A549 (cell line): ENCODE data around the gene NRARP. TPM values are rescaled to one million over a fixed set of nuclear protein-coding genes. Genes with fewer than 3 reads are reported as not detected.
A peak's percentile ranks its signal among the peaks of the same experiment; 100 is the strongest.

Source experiments
- ATAC-seq, 2 experiments: fragments of 200-7000 bp in 1 of 2; fragments of >200 bp in 1 of 2; cut with Nextera tagmentation in 1 of 2; cut with Tn5 transposase in 1 of 2; 3 replicates each; pipeline versions ENCODE4 v1.8.0 to v1.9.1; 2018 to 2020; ENCODE audit warnings: mild to moderate bottlenecking in 1 of 2, moderate library complexity in 1 of 2
- CTCF ChIA-PET: fragments of 300-600 bp; sonication (Branson Sonifier 250); formaldehyde crosslinking; extraction: SDS; loops from one replicate; lab custom pipeline; 2021; ENCODE audit warnings: antibody characterized with exemption, inconsistent platforms; lab: Yijun Ruan, JAX
- POLR2A ChIA-PET: fragments of 350-600 bp; formaldehyde crosslinking; extraction: SDS; loops from one replicate; lab custom pipeline; 2021; ENCODE audit warnings: antibody characterized with exemption, inconsistent platforms; lab: Yijun Ruan, JAX
- DNase-seq, 2 experiments: peaks; one replicate each; pipeline versions ENCODE4 v3.0.0 to v3.0.0-alpha.2; 2011 to 2016; ENCODE audit warnings: low read depth in 1 of 2, low spot score in 1 of 2
- FAIRE-seq: peaks from 2 replicates; lab custom pipeline; 2011; peaks lifted over from hg19 to GRCh38; lab: Jason Lieb, UNC
- H3K27ac ChIP-seq, 2 experiments: fragments of >200 bp; sonication (Bioruptor Twin); formaldehyde crosslinking; 3 replicates each; pipeline ENCODE4 v1.5.1; 2016 to 2017
- H3K4me1 ChIP-seq: fragments of >200 bp; sonication (Bioruptor Twin); formaldehyde crosslinking; 3 replicates; pipeline ENCODE4 v1.6.1; 2016
- H3K4me2 ChIP-seq: fragments of >200 bp; sonication (Bioruptor Twin); formaldehyde crosslinking; 3 replicates; pipeline ENCODE4 v1.6.1; 2016
- H3K4me3 ChIP-seq: fragments of >200 bp; sonication (Bioruptor Twin); formaldehyde crosslinking; 3 replicates; pipeline ENCODE4 v1.5.1; 2016
- H3K9me3 ChIP-seq: fragments of >200 bp; sonication (Bioruptor Twin); formaldehyde crosslinking; 3 replicates; pipeline ENCODE4 v1.6.1; 2016
- CBX8 ChIP-seq: fragments of 200-600 bp; sonication (generic); IDR thresholded peaks from 2 replicates; pipeline ENCODE4 v1.6.1; 2016
- CEBPB ChIP-seq, 2 experiments: fragments of >200 bp in 1 of 2; sonication (Bioruptor Twin) in 1 of 2; formaldehyde crosslinking in 1 of 2; IDR thresholded peaks; 2 replicates each; pipeline ENCODE4 v1.6.1; 2012 to 2016
- E2F6 ChIP-seq: IDR thresholded peaks from 2 replicates; pipeline ENCODE4 v1.6.1; 2012; ENCODE audit warnings: low read depth, borderline replicate concordance
- EHMT2 ChIP-seq: fragments of 200-600 bp; sonication (generic); IDR thresholded peaks from 2 replicates; pipeline ENCODE4 v1.6.1; 2016; ENCODE audit warnings: antibody characterized with exemption, low read depth, mild to moderate bottlenecking, moderate library complexity
- ELK1 ChIP-seq: fragments of 150-350 bp; IDR thresholded peaks from 2 replicates; pipeline ENCODE4 v1.6.1; 2014; ENCODE audit warnings: low read depth, mild to moderate bottlenecking, low read length
- FOSB ChIP-seq: fragments of 250-450 bp; sonication (Bioruptor Pico); IDR thresholded peaks from 2 replicates; pipeline ENCODE4 v1.5.0; 2020; ENCODE audit warnings: mild to moderate bottlenecking, moderate library complexity
- FOSL2 ChIP-seq, 2 experiments: fragments of 450-650 bp in 1 of 2; fragments of >200 bp in 1 of 2; sonication (Bioruptor Twin) in 1 of 2; formaldehyde crosslinking; IDR thresholded peaks; 2 replicates each; pipeline versions ENCODE4 v1.5.0 to v1.6.1; 2016 to 2020; ENCODE audit warnings: mild to moderate bottlenecking in 1 of 2, moderate library complexity in 1 of 2
- GATA3 ChIP-seq: IDR thresholded peaks from 2 replicates; pipeline ENCODE4 v1.6.1; 2012; ENCODE audit warnings: borderline replicate concordance
- HES2 ChIP-seq: fragments of >200 bp; sonication (Bioruptor Twin); formaldehyde crosslinking; IDR thresholded peaks from 2 replicates; pipeline ENCODE4 v1.6.1; 2016
- HOXB5 ChIP-seq: fragments of 250-450 bp; sonication (Bioruptor Pico); IDR thresholded peaks from 2 replicates; pipeline ENCODE4 v1.5.0; 2020; ENCODE audit warnings: mild to moderate bottlenecking, moderate library complexity
- KDM5A ChIP-seq: fragments of 200-600 bp; sonication (generic); IDR thresholded peaks from 2 replicates; pipeline ENCODE4 v1.6.1; 2016; ENCODE audit warnings: antibody characterized with exemption, mild to moderate bottlenecking
- MAFK ChIP-seq: fragments of 450-650 bp; IDR thresholded peaks from 2 replicates; pipeline ENCODE4 v1.6.1; 2014; ENCODE audit not compliant: partially characterized antibody
- MAX ChIP-seq: IDR thresholded peaks from 2 replicates; pipeline ENCODE4 v1.6.1; 2012
- MAZ ChIP-seq: fragments of 150-350 bp; IDR thresholded peaks from 2 replicates; pipeline ENCODE4 v1.6.1; 2014; ENCODE audit warnings: antibody characterized with exemption, low read depth, low read length, borderline replicate concordance
- MYC ChIP-seq: IDR thresholded peaks from 2 replicates; pipeline ENCODE4 v1.6.1; 2012; ENCODE audit warnings: mild to moderate bottlenecking, inconsistent platforms, low read length, improper control_type of control experiment, borderline replicate concordance
- PHF8 ChIP-seq: fragments of 200-600 bp; sonication (generic); IDR thresholded peaks from 2 replicates; pipeline ENCODE4 v1.6.1; 2016; ENCODE audit warnings: low read depth, mild to moderate bottlenecking, antibody characterized with exemption, moderate library complexity, borderline replicate concordance
- POLR2AphosphoS2 ChIP-seq: conservative IDR thresholded peaks from 2 replicates; pipeline ENCODE4 v1.6.1; 2012; ENCODE audit warnings: low read length, improper control_type of control experiment, inconsistent platforms
- RAD21 ChIP-seq, 2 experiments: fragments of >200 bp in 1 of 2; sonication (Bioruptor Twin) in 1 of 2; formaldehyde crosslinking in 1 of 2; IDR thresholded peaks in 1 of 2; conservative IDR thresholded peaks in 1 of 2; 2 replicates in 1 of 2; 3 replicates in 1 of 2; pipeline ENCODE4 v1.6.1; 2012 to 2018; ENCODE audit warnings: inconsistent platforms in 1 of 2
- REST ChIP-seq: fragments of 200-600 bp; sonication (generic); IDR thresholded peaks from 2 replicates; pipeline ENCODE4 v1.6.1; 2016; ENCODE audit warnings: antibody characterized with exemption, mild to moderate bottlenecking, moderate library complexity
- TFCP2L1 ChIP-seq: fragments of 250-450 bp; sonication (Bioruptor Pico); IDR thresholded peaks from 2 replicates; pipeline ENCODE4 v1.5.0; 2021; ENCODE audit warnings: mild to moderate bottlenecking
- TP53 ChIP-seq: fragments of 250-450 bp; sonication (Bioruptor Pico); IDR thresholded peaks from 2 replicates; pipeline ENCODE4 v1.5.0; 2021; ENCODE audit warnings: mild to moderate bottlenecking, moderate library complexity
- ZC3H11A ChIP-seq: fragments of 450-650 bp; IDR thresholded peaks from 2 replicates; pipeline ENCODE4 v1.6.1; 2014; ENCODE audit warnings: antibody characterized with exemption, mild to moderate bottlenecking
- ZNF302 ChIP-seq: fragments of 250-450 bp; sonication (Bioruptor Pico); IDR thresholded peaks from 2 replicates; pipeline ENCODE4 v1.9.0; 2021; ENCODE audit warnings: inconsistent platforms, mild to moderate bottlenecking, moderate library complexity
- WGBS: methylation state at CpG from one replicate; pipeline ENCODE4 v1.1.6; 2017; ENCODE audit errors: missing lambda C conversion rate; 5-methylcytosine and 5-hydroxymethylcytosine counted together
- polyA plus RNA-seq, 4 experiments: library from polyadenylated mRNA; depleted of rRNA in 3 of 4; stranded (reverse); fragments of >200 nt; fragmentation: RNase III in 1 of 4; extraction: RNeasy Plus Mini Kit Qiagen cat#74134 plus additional on column Dnase treatment in 1 of 4; gene quantifications; 2 replicates in 3 of 4; 3 replicates in 1 of 4; pipeline ENCODE4 v1.2.3, GENCODE V29; 2011 to 2017

Gene NRARP
- polyA plus RNA-seq, 2 of the 4 experiments (the other 2 are of a cell fraction) = 1.3 to 5.1 TPM

GRCh38 chr9:137325124-137325523 is 23.1 kb upstream of the NRARP start:
- no peak overlapping the region for H3K4me3 ChIP-seq
- no peaks in the 10 kb centered on the region for H3K4me1 ChIP-seq
- H3K9me3 ChIP-seq = peaks cover 6% of the 10 kb centered on the region; the same call in 2 of the 3 replicates
- TF ChIP-seq ZC3H11A (no peak), MAFK (no peak), REST (no peak), POLR2AphosphoS2 (no peak), TFCP2L1 (CRISPR knock-in tag) (no peak), HES2 (no peak), GATA3 (no peak)
- CTCF ChIA-PET = interaction anchor here (0.6 to 2.4 kb wide), 5 partner anchors 23 to 144 kb away, joined by 3 to 9 read pairs (median 4); partner anchors contain the start of gene NRARP
- ATAC-seq = no peak
- H3K4me2 ChIP-seq = no peak overlapping the region
- POLR2A ChIA-PET = no interaction called here
- H3K27ac ChIP-seq = no peak overlapping the region
- 71% methylated on average over 10 of the region's 10 CpGs for WGBS
- no peak for DNase-seq
- FAIRE-seq = no peak

GRCh38 chr9:137323531-137324331 is 21.7 kb upstream of the NRARP start:
- DNase-seq = no peak
- CTCF ChIA-PET = interaction anchor here (0.7 to 1.4 kb wide), 4 partner anchors 14 to 100 kb away, joined by 3 to 4 read pairs (median 4); partner anchors contain the start of gene NRARP
- WGBS = 73% methylated on average over 16 of the region's 37 CpGs

More at GRCh38 chr9:137323531-137324331, 21.7 kb upstream of the NRARP start:
- TF ChIP-seq MAZ (no peak), PHF8 (no peak), ZC3H11A (no peak), EHMT2 (no peak), RAD21 (conservative IDR thresholded peaks at IDR 0.05 in 1 of 2, IDR thresholded peaks at IDR 0.05 in 1 of 2) (no peak), MYC (no peak), ELK1 (no peak), E2F6 (no peak), REST (no peak), MAX (no peak), FOSB (no peak), CBX8 (no peak), HOXB5 (CRISPR knock-in tag) (no peak), ZNF302 (CRISPR knock-in tag) (no peak), CEBPB (IDR thresholded peaks at IDR 0.05) (no peak), KDM5A (no peak), TP53 (no peak), FOSL2 (IDR thresholded peaks at IDR 0.05) (no peak), FOSL2 (CRISPR knock-in tag; IDR thresholded peaks at IDR 0.05) (no peak)
- TF ChIP-seq, all 56 proteins: peak for 0
- H3K4me1 ChIP-seq = no peaks in the 10 kb centered on the region
- H3K27ac ChIP-seq = no peak overlapping the region
- H3K4me2 ChIP-seq = no peak overlapping the region
- POLR2A ChIA-PET = no interaction called here
- peak; percentile 10 to 22; a peak in 2 of 6 replicates for ATAC-seq
- FAIRE-seq = no peak
- peaks cover 6% of the 10 kb centered on the region; the same call in 2 of the 3 replicates for H3K9me3 ChIP-seq
- H3K4me3 ChIP-seq = no peak overlapping the region
